GM19452 (cell line): ENCODE data around the gene SLC39A10.

Source experiments
- ATAC-seq: cut with Tn5 transposase; IDR thresholded peaks from one replicate; pipeline ENCODE4 v1.9.1; 2021; ENCODE audit not compliant: unreplicated experiment

SLC39A10 gene

GRCh38 chr2:195722075-195722474 is 65.0 kb downstream of the SLC39A10 start:
- no peak for ATAC-seq

GRCh38 chr2:195727106-195727505 is 70.1 kb downstream of the SLC39A10 start:
- no peak for ATAC-seq

GRCh38 chr2:195730912-195731311 is 73.9 kb downstream of the SLC39A10 start:
- no peak for ATAC-seq

- ATAC-seq = no peak
Measured at GRCh38 chr2:195732574-195732973, 75.5 kb downstream of the SLC39A10 start.

GRCh38 chr2:195733831-195734230 is 76.8 kb downstream of the SLC39A10 start:
- ATAC-seq = no peak

GRCh38 chr2:195734395-195734794 is 77.4 kb downstream of the SLC39A10 start:
- no peak for ATAC-seq

- ATAC-seq = no peak
Measured at GRCh38 chr2:195734931-195735330, 77.9 kb downstream of the SLC39A10 start.

GRCh38 chr2:195735347-195735746 is 78.3 kb downstream of the SLC39A10 start:
- ATAC-seq = no peak

GRCh38 chr2:195737511-195738325 is 80.7 kb downstream of the SLC39A10 start:
- ATAC-seq = no peak

GRCh38 chr2:195741191-195741590 is 84.2 kb downstream of the SLC39A10 start:
- ATAC-seq = no peak

GRCh38 chr2:195756218-195756942 is 99.4 kb downstream of the SLC39A10 start:
- ATAC-seq = no peak

GRCh38 chr2:195758846-195759245 is 101.8 kb downstream of the SLC39A10 start:
- no peak for ATAC-seq

- no peak for ATAC-seq
Measured at GRCh38 chr2:195759877-195760276, 102.9 kb downstream of the SLC39A10 start.

GRCh38 chr2:195763866-195764265 is 106.8 kb downstream of the SLC39A10 start:
- ATAC-seq = no peak

- ATAC-seq = no peak
Measured at GRCh38 chr2:195766691-195767090, 109.7 kb downstream of the SLC39A10 start.

GRCh38 chr2:195768431-195768830 is 111.4 kb downstream of the SLC39A10 start:
- ATAC-seq = no peak

- ATAC-seq = no peak
Measured at GRCh38 chr2:195769975-195770374, 112.9 kb downstream of the SLC39A10 start.

- no peak for ATAC-seq
Measured at GRCh38 chr2:195779491-195779890, 122.5 kb downstream of the SLC39A10 start.

- ATAC-seq = no peak
Measured at GRCh38 chr2:195782156-195782555, 125.1 kb downstream of the SLC39A10 start.
